Fibroblast of villous mesenchyme (primary cell): Measurements from ENCODE around the gene CDK2. TPM values are rescaled to one million over a fixed set of nuclear protein-coding genes. Genes with fewer than 3 reads are reported as not detected.
"Not testable (repeated sequence)": the region's sequence is repeated elsewhere in the genome, so short reads cannot be mapped to it uniquely, and the experiment has no call there.

ENCODE experiments used
- DNase-seq: peaks from one replicate; pipeline ENCODE4 v3.0.0-alpha.2; 2010; ENCODE audit warnings: low read depth
- H3K4me3 ChIP-seq: 2 replicates; pipeline ENCODE4 v1.5.1; 2011; ENCODE audit warnings: low read depth, mild to moderate bottlenecking, low read length
- CTCF ChIP-seq: IDR thresholded peaks from 2 replicates; pipeline ENCODE4 v1.5.1; 2012; ENCODE audit warnings: low read depth, mild to moderate bottlenecking, low read length; ENCODE audit not compliant: insufficient read depth
- total RNA-seq: library from RNA; depleted of rRNA; stranded (reverse); fragments of >200 nt; gene quantifications from 2 replicates; pipeline ENCODE4 v1.2.3, GENCODE V29; 2012

Gene CDK2
- total RNA-seq, 1 donor, result 51.4 TPM

- TF ChIP-seq CTCF, result no peak
- no peak overlapping the region for H3K4me3 ChIP-seq
- DNase-seq, result no peak
Observed at GRCh38 chr12:55993230-55993853, 26.7 kb downstream of the CDK2 start.

- no peak for DNase-seq
- TF ChIP-seq CTCF, result no peak
- H3K4me3 ChIP-seq, result no peak overlapping the region
Observed at GRCh38 chr12:55995366-55995765, 28.7 kb downstream of the CDK2 start.

- peak; percentile 84 for TF ChIP-seq CTCF
- peak; percentile 74 for DNase-seq
- peak overlapping the region; percentile 78 for H3K4me3 ChIP-seq
Observed at GRCh38 chr12:55996201-55996714, 29.6 kb downstream of the CDK2 start.

- DNase-seq, result peak; percentile 98
- H3K4me3 ChIP-seq, result peak within 1 kb of the TSS; percentile 78
- TF ChIP-seq CTCF, result peak; percentile 5
Observed at GRCh38 chr12:55996715-55997534, 30.3 kb downstream of the CDK2 start, which contains the start of gene SUOX. Gene SUOX (plus strand): TSS chr12:55997276. CDS start chr12:56002222, 4,946 bp downstream.

GRCh38 chr12:55997535-55997859 lies 30.9 kb downstream of the CDK2 start:
- TF ChIP-seq CTCF, result no peak
- no peak for DNase-seq
- peak overlapping the region; percentile 78 for H3K4me3 ChIP-seq

- not testable (repeated sequence) for DNase-seq, H3K4me3 ChIP-seq
Observed at GRCh38 chr12:55999522-55999921, 32.9 kb downstream of the CDK2 start.

GRCh38 chr12:55999999-56000540 lies 33.4 kb downstream of the CDK2 start:
- H3K4me3 ChIP-seq, DNase-seq: not testable (repeated sequence)
